RWPE2 (cell line): ENCODE data around the gene KDR.

Experiments
- ATAC-seq: fragments of 200-7000 bp; cut with Tn5 transposase; 3 replicates; pipeline ENCODE4 v1.9.1; 2021; ENCODE audit warnings: low read depth
- DNase-seq: peaks from one replicate; pipeline ENCODE4 v3.0.0-alpha.2; 2020; ENCODE audit warnings: low spot score
- H3K27ac ChIP-seq: fragments of 450-650 bp; 2 replicates; pipeline ENCODE4 v1.5.1; 2017; ENCODE audit warnings: mild to moderate bottlenecking; ENCODE audit not compliant: poor library complexity, severe bottlenecking
- H3K27me3 ChIP-seq: fragments of 250-450 bp; sonication (Bioruptor Pico); 2 replicates; pipeline ENCODE4 v1.5.1; 2021; ENCODE audit warnings: mild to moderate bottlenecking, moderate library complexity; ENCODE audit not compliant: insufficient read depth, poor library complexity, severe bottlenecking
- H3K36me3 ChIP-seq: fragments of 250-450 bp; sonication (Bioruptor Pico); 2 replicates; pipeline ENCODE4 v1.5.1; 2020; ENCODE audit warnings: low read depth, mild to moderate bottlenecking, moderate library complexity
- H3K4me1 ChIP-seq: fragments of 250-450 bp; sonication (Bioruptor Pico); 2 replicates; pipeline ENCODE4 v1.5.1; 2021; ENCODE audit warnings: mild to moderate bottlenecking, moderate library complexity; ENCODE audit not compliant: insufficient read depth, poor library complexity, severe bottlenecking
- H3K4me3 ChIP-seq: fragments of 250-450 bp; sonication (Bioruptor Pico); 2 replicates; pipeline ENCODE4 v1.5.1; 2021; ENCODE audit warnings: mild to moderate bottlenecking, moderate library complexity; ENCODE audit not compliant: severe bottlenecking
- H3K9me3 ChIP-seq: fragments of 250-450 bp; sonication (Bioruptor Pico); 2 replicates; pipeline ENCODE4 v1.5.1; 2021; ENCODE audit warnings: mild to moderate bottlenecking, moderate library complexity; ENCODE audit not compliant: severe bottlenecking
- CTCF ChIP-seq: fragments of 450-650 bp; IDR thresholded peaks from one replicate; pipeline ENCODE4 v1.5.1; 2017; ENCODE audit warnings: mild to moderate bottlenecking, moderate library complexity; ENCODE audit not compliant: poor library complexity, severe bottlenecking

KDR gene

GRCh38 chr4:55110131-55110530 lies 15.3 kb downstream of the KDR start:
- TF ChIP-seq CTCF, result no peak
- Histone ChIP-seq H3K27me3 (no peaks in the 10 kb centered on the region), H3K4me1 (no peaks in the 10 kb centered on the region), H3K36me3 (no peaks in the 10 kb centered on the region), H3K9me3 (no peaks in the 10 kb centered on the region), H3K4me3 (no peak overlapping the region), H3K27ac (no peak overlapping the region)
- ATAC-seq (no peak), DNase-seq (no peak)

GRCh38 chr4:55107054-55107453 lies 18.3 kb downstream of the KDR start:
- Histone ChIP-seq H3K4me3 (no peak overlapping the region), H3K27ac (no peak overlapping the region), H3K4me1 (no peaks in the 10 kb centered on the region), H3K9me3 (no peaks in the 10 kb centered on the region), H3K36me3 (no peaks in the 10 kb centered on the region), H3K27me3 (no peaks in the 10 kb centered on the region)
- no peak for DNase-seq
- ATAC-seq, result no peak
- no peak for TF ChIP-seq CTCF

DNA sequence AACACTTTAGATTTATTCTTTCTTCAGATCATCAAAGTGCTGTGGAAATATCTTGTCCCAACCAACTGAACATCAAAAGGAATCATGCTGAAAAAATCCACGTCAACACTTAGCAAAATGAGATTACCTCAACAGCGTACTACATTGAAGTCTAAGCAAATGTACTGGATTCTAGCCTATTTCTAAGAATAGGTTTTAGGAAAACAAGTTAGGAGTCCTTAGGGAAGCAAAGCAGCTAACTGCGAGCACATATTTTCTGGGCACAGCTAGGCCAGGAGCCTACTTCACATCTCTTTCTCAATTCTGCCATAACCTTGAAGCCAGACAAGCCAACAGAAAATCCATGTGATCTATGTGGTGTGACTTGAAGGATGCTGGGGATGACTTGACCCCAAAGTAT lies 22.2 kb downstream of the KDR start:
- H3K4me1 ChIP-seq, result no peaks in the 10 kb centered on the region
- no peak for ATAC-seq
- no peak for DNase-seq
- H3K9me3 ChIP-seq, result no peaks in the 10 kb centered on the region
- H3K27me3 ChIP-seq, result no peaks in the 10 kb centered on the region
- H3K4me3 ChIP-seq, result no peak overlapping the region
- no peak for TF ChIP-seq CTCF
- no peaks in the 10 kb centered on the region for H3K36me3 ChIP-seq
- H3K27ac ChIP-seq, result no peak overlapping the region

DNA sequence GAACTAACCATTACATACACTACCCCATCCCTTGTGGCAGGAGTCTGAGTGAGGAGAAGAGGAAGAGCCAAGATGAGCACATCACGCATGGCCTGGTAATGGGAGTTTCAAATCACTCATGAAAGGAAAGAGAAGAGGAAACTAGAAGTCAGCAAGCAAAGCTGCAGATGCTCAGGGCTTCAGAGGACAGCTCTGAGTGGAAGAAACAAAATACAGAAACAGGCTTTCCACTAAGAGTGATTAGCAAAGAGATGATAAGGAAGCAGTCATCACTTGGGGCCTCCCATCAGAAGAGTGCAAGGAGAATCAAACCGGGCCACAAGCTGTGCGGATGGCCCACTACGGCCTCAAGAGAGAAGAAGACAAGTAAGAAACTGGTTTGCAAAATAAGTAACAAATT lies 25.6 kb downstream of the KDR start:
- no peak for TF ChIP-seq CTCF
- ATAC-seq (no peak), DNase-seq (no peak)
- Histone ChIP-seq H3K4me3 (no peak overlapping the region), H3K4me1 (no peaks in the 10 kb centered on the region), H3K27me3 (no peaks in the 10 kb centered on the region), H3K9me3 (no peaks in the 10 kb centered on the region), H3K27ac (no peak overlapping the region), H3K36me3 (no peaks in the 10 kb centered on the region)

DNA sequence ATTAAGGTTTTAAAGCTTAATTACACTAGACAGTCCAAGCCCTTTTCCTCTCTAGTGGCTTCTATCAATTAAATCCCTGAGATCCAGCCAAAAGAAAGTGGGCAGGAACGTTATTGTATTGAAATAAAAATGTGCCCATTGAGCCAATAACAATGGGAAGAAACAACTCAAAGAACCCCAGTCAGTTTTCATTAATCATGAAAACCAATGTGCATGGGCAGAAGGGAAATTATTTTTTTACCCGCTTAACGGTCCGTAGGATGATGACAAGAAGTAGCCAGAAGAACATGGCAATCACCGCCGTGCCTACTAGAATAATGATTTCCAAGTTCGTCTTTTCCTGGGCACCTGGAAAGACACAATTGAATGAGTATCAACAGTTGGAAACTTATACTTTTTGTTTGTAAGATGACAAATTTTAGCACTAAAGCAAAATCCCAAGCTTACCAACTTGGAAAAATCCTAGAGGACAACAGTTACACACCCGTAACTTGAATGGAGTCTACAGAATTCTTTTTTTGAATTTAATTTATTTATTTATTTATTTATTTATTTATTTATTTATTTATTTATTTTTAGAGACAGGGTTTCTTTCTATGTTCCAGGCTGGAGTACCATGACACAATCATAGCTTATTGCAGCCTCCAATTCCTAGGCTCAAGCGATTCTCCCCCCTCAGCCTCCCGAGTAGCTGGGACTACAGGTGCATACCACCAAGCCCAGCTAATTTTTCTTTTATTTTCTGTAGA lies 26.8 kb downstream of the KDR start:
- Histone ChIP-seq H3K9me3 (no peaks in the 10 kb centered on the region), H3K27ac (no peak overlapping the region), H3K36me3 (no peaks in the 10 kb centered on the region), H3K4me3 (no peak overlapping the region), H3K27me3 (no peaks in the 10 kb centered on the region), H3K4me1 (no peaks in the 10 kb centered on the region)
- DNase-seq, result no peak
- no peak for ATAC-seq
- TF ChIP-seq CTCF, result no peak
